H1 (cell line): ENCODE results near the gene MYO5B. TPM values are rescaled to one million over a fixed set of nuclear protein-coding genes. Genes with fewer than 3 reads are reported as not detected.

Experiments used
- CTCF ChIA-PET: fragments of 300-600 bp; sonication (Branson Sonifier 250); formaldehyde crosslinking; loops from one replicate; lab custom pipeline; 2021; ENCODE audit not compliant: partially characterized antibody; lab: Charles Lee
- POLR2A ChIA-PET: fragments of 300-600 bp; sonication (Branson Sonifier 250); formaldehyde crosslinking; loops from one replicate; lab custom pipeline; 2021; ENCODE audit warnings: inconsistent platforms; ENCODE audit not compliant: partially characterized antibody; lab: Charles Lee
- DNase-seq, 2 experiments: peaks; one replicate each; pipeline versions ENCODE4 v3.0.0 to v3.0.0-alpha.2; 2010 to 2022; ENCODE audit warnings: low spot score in 2 of 2, low read depth in 1 of 2, mixed read lengths in 1 of 2
- FAIRE-seq: peaks from 2 replicates; lab custom pipeline; 2011; peaks lifted over from hg19 to GRCh38; lab: Jason Lieb, UNC
- H2AFZ ChIP-seq: 2 replicates; pipeline ENCODE4 v1.8.1; 2012; ENCODE audit warnings: low read length, inconsistent platforms
- H2AK5ac ChIP-seq: 2 replicates; pipeline ENCODE4 v1.6.1; 2013; ENCODE audit warnings: low read depth, low read length
- H2BK120ac ChIP-seq: replicated peaks from 2 replicates; pipeline ENCODE3; 2013; ENCODE audit warnings: low read depth, low read length, inconsistent platforms
- H2BK12ac ChIP-seq: 2 replicates; pipeline ENCODE4 v1.6.1; 2013; ENCODE audit warnings: low read depth, low read length
- H2BK15ac ChIP-seq: 2 replicates; pipeline ENCODE4 v1.6.1; 2013; ENCODE audit warnings: low read length
- H2BK20ac ChIP-seq: 2 replicates; pipeline ENCODE4 v1.6.1; 2013; ENCODE audit warnings: low read length
- H2BK5ac ChIP-seq: 2 replicates; pipeline ENCODE4 v1.6.1; 2013; ENCODE audit warnings: low read depth, low read length
- H3K14ac ChIP-seq: 2 replicates; pipeline ENCODE4 v1.6.1; 2013; ENCODE audit warnings: inconsistent platforms; ENCODE audit not compliant: insufficient read length
- H3K18ac ChIP-seq: 2 replicates; pipeline ENCODE4 v1.6.1; 2013; ENCODE audit warnings: low read length; ENCODE audit errors: extremely low read depth
- H3K23ac ChIP-seq: 2 replicates; pipeline ENCODE4 v1.6.1; 2013; ENCODE audit warnings: inconsistent platforms; ENCODE audit not compliant: insufficient read length
- H3K23me2 ChIP-seq: 2 replicates; pipeline ENCODE4 v1.6.1; 2013; ENCODE audit warnings: low read depth, low read length
- H3K27ac ChIP-seq: 2 replicates; pipeline ENCODE4 v1.6.1; 2011; ENCODE audit warnings: low read depth, low read length, inconsistent platforms
- H3K27me3 ChIP-seq, 4 experiments: replicated peaks in 1 of 4; 1 replicate in 1 of 4; 2 replicates in 3 of 4; pipeline versions ENCODE4 v1.6.1 to v1.8.1; 2011 to 2013; ENCODE audit warnings: low read length in 3 of 4, mild to moderate bottlenecking in 3 of 4, inconsistent platforms in 2 of 4, mixed read lengths in 2 of 4, moderate library complexity in 1 of 4; ENCODE audit not compliant: control insufficient read depth in 3 of 4, insufficient read depth in 3 of 4; ENCODE audit errors: extremely low read depth in 1 of 4
- H3K36me3 ChIP-seq, 4 experiments: 2 replicates each; pipeline versions ENCODE4 v1.6.1 to v1.8.1; 2011 to 2013; ENCODE audit warnings: mild to moderate bottlenecking in 4 of 4, low read length in 3 of 4, moderate library complexity in 2 of 4, control low read depth in 1 of 4, inconsistent platforms in 1 of 4; ENCODE audit not compliant: insufficient read depth in 4 of 4, control insufficient read depth in 2 of 4
- H3K4ac ChIP-seq: replicated peaks from 2 replicates; pipeline ENCODE3; 2013; ENCODE audit warnings: low read length, low read depth, mixed read lengths, inconsistent platforms; ENCODE audit not compliant: insufficient read length
- H3K4me1 ChIP-seq, 4 experiments: replicated peaks in 1 of 4; 1 replicate in 1 of 4; 2 replicates in 3 of 4; pipeline versions ENCODE4 v1.6.1 to v1.8.1; 2011 to 2013; ENCODE audit warnings: low read length in 3 of 4, inconsistent platforms in 2 of 4, mixed read lengths in 1 of 4; ENCODE audit not compliant: insufficient read depth in 4 of 4, control insufficient read depth in 3 of 4
- H3K4me2 ChIP-seq, 2 experiments: 2 replicates each; pipeline versions ENCODE4 v1.6.1 to v1.8.1; 2011 to 2013; ENCODE audit warnings: low read depth in 2 of 2, low read length in 2 of 2, control low read depth in 1 of 2, inconsistent platforms in 1 of 2, mild to moderate bottlenecking in 1 of 2; ENCODE audit not compliant: insufficient read depth in 1 of 2
- H3K4me3 ChIP-seq, 4 experiments: fragments of 200-600, 300-600 bp in 1 of 4; sonication (generic), shearing (Covaris generic), sonication (Bioruptor Twin) in 1 of 4; 2 replicates each; pipeline versions ENCODE4 v1.5.1 to v1.8.1; 2011 to 2016; ENCODE audit warnings: low read length in 4 of 4, low read depth in 3 of 4, control low read depth in 2 of 4, inconsistent platforms in 2 of 4, mild to moderate bottlenecking in 2 of 4, mixed read lengths in 1 of 4, moderate library complexity in 1 of 4; ENCODE audit not compliant: insufficient read depth in 2 of 4; ENCODE audit errors: extremely low read depth in 1 of 4
- H3K56ac ChIP-seq: replicated peaks from 2 replicates; pipeline ENCODE3; 2013; ENCODE audit warnings: low read depth, mild to moderate bottlenecking, mixed read lengths, low read length, inconsistent platforms; ENCODE audit not compliant: insufficient read length
- H3K79me1 ChIP-seq: 2 replicates; pipeline ENCODE4 v1.6.1; 2013; ENCODE audit warnings: low read depth, low read length, control low read depth
- H3K79me2 ChIP-seq, 2 experiments: 2 replicates each; pipeline versions ENCODE4 v1.6.1 to v1.8.1; 2012 to 2013; ENCODE audit warnings: low read length in 2 of 2, mild to moderate bottlenecking in 2 of 2, inconsistent platforms in 1 of 2; ENCODE audit not compliant: insufficient read depth in 2 of 2, control insufficient read depth in 1 of 2
- H3K9ac ChIP-seq, 4 experiments: replicated peaks in 1 of 4; 1 replicate in 1 of 4; 2 replicates in 3 of 4; pipeline versions ENCODE4 v1.6.1 to v1.8.1; 2011 to 2013; ENCODE audit warnings: low read depth in 3 of 4, low read length in 3 of 4, control low read depth in 2 of 4, mild to moderate bottlenecking in 2 of 4, moderate library complexity in 2 of 4, inconsistent platforms in 1 of 4; ENCODE audit errors: extremely low read depth in 1 of 4
- H3K9me3 ChIP-seq, 2 experiments: 2 replicates each; pipeline versions ENCODE4 v1.6.1 to v1.8.1; 2012 to 2013; ENCODE audit warnings: mild to moderate bottlenecking in 2 of 2, moderate library complexity in 2 of 2, control low read depth in 1 of 2, inconsistent platforms in 1 of 2, low read depth in 1 of 2, low read length in 1 of 2, mixed read lengths in 1 of 2; ENCODE audit not compliant: insufficient read depth in 2 of 2
- H4K20me1 ChIP-seq, 2 experiments: replicated peaks in 1 of 2; 2 replicates each; pipeline versions ENCODE3 to v1.8.1; 2011 to 2013; ENCODE audit warnings: inconsistent platforms in 2 of 2, low read length in 2 of 2, mild to moderate bottlenecking in 1 of 2; ENCODE audit not compliant: insufficient read depth in 2 of 2, control insufficient read depth in 1 of 2
- H4K5ac ChIP-seq: 2 replicates; pipeline ENCODE4 v1.6.1; 2013; ENCODE audit warnings: low read length, low read depth, mixed read lengths, inconsistent platforms; ENCODE audit not compliant: insufficient read length
- H4K8ac ChIP-seq: 2 replicates; pipeline ENCODE4 v1.8.0; 2013; ENCODE audit warnings: mild to moderate bottlenecking, moderate library complexity, low read length, inconsistent platforms; ENCODE audit not compliant: insufficient read depth; ENCODE audit errors: extremely low read depth
- H4K91ac ChIP-seq: replicated peaks from 2 replicates; pipeline ENCODE3; 2013; ENCODE audit warnings: low read length, mixed read lengths, inconsistent platforms; ENCODE audit not compliant: insufficient read length
- ASH2L ChIP-seq: fragments of 200-600, 300-600 bp; sonication (generic); IDR thresholded peaks from one replicate; pipeline ENCODE4 v1.7.1; 2017; ENCODE audit warnings: low read length
- ATF3 ChIP-seq: IDR thresholded peaks from 2 replicates; pipeline ENCODE4 v1.6.1; 2011; ENCODE audit warnings: low read depth, mild to moderate bottlenecking, low read length; ENCODE audit not compliant: insufficient read depth
- CBX8 ChIP-seq: fragments of 300-800, 300-1000 bp; sonication (generic); IDR thresholded peaks from 2 replicates; pipeline ENCODE4 v1.7.1; 2016; ENCODE audit warnings: low read depth, low read length, borderline replicate concordance
- EGR1 ChIP-seq: IDR thresholded peaks from 2 replicates; pipeline ENCODE4 v1.6.1; 2011; ENCODE audit warnings: low read depth, low read length, borderline replicate concordance
- GABPA ChIP-seq: IDR thresholded peaks from 2 replicates; pipeline ENCODE4 v1.6.1; 2011; ENCODE audit warnings: mild to moderate bottlenecking, low read length, moderate library complexity, borderline replicate concordance; ENCODE audit not compliant: insufficient read depth
- GTF2F1 ChIP-seq: IDR thresholded peaks from 2 replicates; pipeline ENCODE4 v1.6.1; 2012; ENCODE audit warnings: low read depth, low read length, improper control_type of control experiment, borderline replicate concordance
- HDAC2 ChIP-seq, 2 experiments: fragments of 300-600 bp in 1 of 2; sonication (generic) in 1 of 2; IDR thresholded peaks; 2 replicates each; pipeline ENCODE4 v1.6.1; 2011 to 2012; ENCODE audit warnings: low read depth in 2 of 2, low read length in 2 of 2, mild to moderate bottlenecking in 2 of 2, moderate library complexity in 2 of 2, borderline replicate concordance in 1 of 2, inconsistent platforms in 1 of 2
- HDAC6 ChIP-seq: IDR thresholded peaks from one replicate; pipeline ENCODE4 v1.7.1; 2012; ENCODE audit warnings: low read depth, mild to moderate bottlenecking, inconsistent platforms, low read length, moderate library complexity
- KDM4A ChIP-seq: IDR thresholded peaks from one replicate; pipeline ENCODE4 v1.7.1; 2012; ENCODE audit warnings: low read depth, mild to moderate bottlenecking, moderate library complexity, low read length, inconsistent platforms; ENCODE audit not compliant: severe bottlenecking
- KDM5A ChIP-seq: fragments of 200-600 bp; IDR thresholded peaks from 2 replicates; pipeline ENCODE4 v1.7.1; 2012; ENCODE audit warnings: mild to moderate bottlenecking, low read length, inconsistent platforms, mixed read lengths
- POU5F1 ChIP-seq: IDR thresholded peaks from 2 replicates; pipeline ENCODE4 v1.6.1; 2011; ENCODE audit warnings: low read depth, mild to moderate bottlenecking, low read length, moderate library complexity
- SAP30 ChIP-seq: fragments of 300-600 bp; sonication (generic); IDR thresholded peaks from 2 replicates; pipeline ENCODE4 v1.7.1; 2012; ENCODE audit warnings: low read length, moderate library complexity, mild to moderate bottlenecking, inconsistent platforms; ENCODE audit not compliant: insufficient read depth, insufficient replicate concordance
- SUZ12 ChIP-seq: fragments of 200-600 bp; sonication (generic); IDR thresholded peaks from 2 replicates; pipeline ENCODE4 v1.6.1; 2012; ENCODE audit warnings: mild to moderate bottlenecking, inconsistent platforms, low read length, moderate library complexity, mixed read lengths
- WGBS, 2 experiments: shearing (Covaris generic) in 1 of 2; methylation state at CpG; one replicate each; pipeline versions ENCODE4 v1.1.6 to v1.1.7; 2013 to 2015; ENCODE audit warnings: low lambda C conversion rate in 2 of 2, mixed read lengths in 2 of 2, inconsistent platforms in 1 of 2, low coverage in 1 of 2, missing lambda C conversion rate in 1 of 2; ENCODE audit not compliant: insufficient replicate concordance in 2 of 2, insufficient coverage in 1 of 2, insufficient read length in 1 of 2; ENCODE audit errors: extremely low coverage in 1 of 2, missing lambda C conversion rate in 1 of 2; 5-methylcytosine and 5-hydroxymethylcytosine counted together
- polyA plus RNA-seq, 7 experiments: library from polyadenylated mRNA; depleted of rRNA in 3 of 7; stranded (reverse) in 5 of 7; unstranded in 2 of 7; fragments of >200 nt in 5 of 7; fragments of 200-250 nt in 2 of 7; gene quantifications; 1 replicate in 5 of 7; 2 replicates in 1 of 7; 4 replicates in 1 of 7; pipeline versions ENCODE4 v1.2.1 to v1.2.3, GENCODE V29; 2011 to 2013; ENCODE audit warnings: missing spikeins in 2 of 7, mixed read lengths in 2 of 7
- total RNA-seq: library from RNA; stranded (reverse); fragmentation: NEBNext Ultra II Directional; extraction: Animal tissue kit (Norgen Biotek cat#: 25700); gene quantifications from 2 replicates; pipeline ENCODE4 v1.2.1, GENCODE V29; 2021

MYO5B gene
- total and polyA plus RNA-seq, 2 of the 8 experiments (the other 6 are each of a cell fraction or from before 2014, with no cell fraction given) = 6.4 to 7.7 TPM

- TF ChIP-seq CBX8 (no peak), ATF3 (no peak), SAP30 (no peak), ASH2L (no peak), HDAC6 (no peak), POU5F1 (no peak), KDM4A (no peak), HDAC2 (IDR thresholded peaks at IDR 0.05; ENCODE audit: borderline replicate concordance in 1 of 2, low read depth in 2 of 2, low read length in 2 of 2) (no peak), GTF2F1 (no peak), SUZ12 (no peak), KDM5A (no peak), GABPA (no peak), EGR1 (no peak)
- 95% methylated on average over 6 of the region's 6 CpGs; no CpG with 5 or more reads in 1 of the 2 experiments for WGBS, 2 experiments
- Histone ChIP-seq H4K8ac (no peak overlapping the region), H3K23me2 (no peaks in the 10 kb centered on the region), H3K4me1 (peaks cover 0 to 4% (median 0%) of the 10 kb centered on the region in 4 experiments; a peak in 2 of 7 replicates), H3K4me3 (no peak overlapping the region), H3K79me2 (no peaks in the 10 kb centered on the region), H3K14ac (no peak overlapping the region), H3K18ac (no peak overlapping the region), H3K9ac (no peak overlapping the region), H2BK120ac (no peak overlapping the region), H3K9me3 (no peaks in the 10 kb centered on the region), H2AFZ (no peak overlapping the region), H3K23ac (no peak overlapping the region), H2BK20ac (no peak overlapping the region), H2BK5ac (no peak overlapping the region), H2AK5ac (no peak overlapping the region), H3K27me3 (no peaks in the 10 kb centered on the region), H3K36me3 (no peaks in the 10 kb centered on the region), H3K4ac (no peak overlapping the region), H2BK15ac (no peak overlapping the region), H3K56ac (no peak overlapping the region), H4K5ac (no peak overlapping the region), H4K91ac (no peak overlapping the region), H3K27ac (no peak overlapping the region), H2BK12ac (no peak overlapping the region), H3K4me2 (no peak overlapping the region), H4K20me1 (peaks cover 0 to 5% of the 10 kb centered on the region in 2 experiments), H3K79me1 (no peaks in the 10 kb centered on the region)
- FAIRE-seq (no peak), DNase-seq (no peak)
- POLR2A ChIA-PET = no interaction called here
- CTCF ChIA-PET = interaction anchor here (0.5 to 1.5 kb wide), 3 partner anchors 438 to 666 kb away, joined by 3 to 4 read pairs (median 3); no protein-coding TSS in a partner anchor
Observed at GRCh38 chr18:49901862-49902340, 293.0 kb downstream of the MYO5B start.
